Astrocyte (in vitro differentiated cells and primary cell): ENCODE results near the gene ZC3H12D. TPM values are rescaled to one million over a fixed set of nuclear protein-coding genes. Genes with fewer than 3 reads are reported as not detected.

Experiments
- DNase-seq: peaks from one replicate; pipeline ENCODE4 v3.0.0-alpha.2; 2010; ENCODE audit warnings: low read depth
- FAIRE-seq: peaks from 2 replicates; lab custom pipeline; 2011; peaks lifted over from hg19 to GRCh38; lab: Jason Lieb, UNC
- H2AFZ ChIP-seq: 2 replicates; pipeline ENCODE4 v1.6.0; 2012; ENCODE audit warnings: low read depth, low read length, inconsistent platforms
- H3K27ac ChIP-seq: 2 replicates; pipeline ENCODE4 v1.5.1; 2011; ENCODE audit warnings: low read depth, low read length, inconsistent platforms
- H3K27me3 ChIP-seq: 2 replicates; pipeline ENCODE4 v1.6.0; 2011; ENCODE audit warnings: low read length, inconsistent platforms; ENCODE audit not compliant: insufficient read depth
- H3K36me3 ChIP-seq: 2 replicates; pipeline ENCODE4 v1.5.1; 2011; ENCODE audit warnings: low read length, inconsistent platforms; ENCODE audit not compliant: insufficient read depth
- H3K4me1 ChIP-seq: 2 replicates; pipeline ENCODE4 v1.5.1; 2011; ENCODE audit warnings: low read length, inconsistent platforms; ENCODE audit not compliant: insufficient read depth
- H3K4me2 ChIP-seq: 2 replicates; pipeline ENCODE4 v1.6.0; 2012; ENCODE audit warnings: low read length, inconsistent platforms
- H3K4me3 ChIP-seq: 2 replicates; pipeline ENCODE4 v1.5.1; 2011; ENCODE audit warnings: low read depth, mild to moderate bottlenecking, low read length, inconsistent platforms; ENCODE audit not compliant: insufficient read depth
- H3K79me2 ChIP-seq: 2 replicates; pipeline ENCODE4 v1.6.0; 2012; ENCODE audit warnings: mild to moderate bottlenecking, low read length, inconsistent platforms; ENCODE audit not compliant: insufficient read depth
- H3K9ac ChIP-seq: 2 replicates; pipeline ENCODE4 v1.6.0; 2012; ENCODE audit warnings: mild to moderate bottlenecking, low read length, inconsistent platforms
- H3K9me3 ChIP-seq: 2 replicates; pipeline ENCODE4 v1.5.1; 2012; ENCODE audit warnings: low read depth, mild to moderate bottlenecking, low read length, inconsistent platforms; ENCODE audit not compliant: insufficient read depth
- H4K20me1 ChIP-seq: 2 replicates; pipeline ENCODE4 v1.6.0; 2012; ENCODE audit warnings: low read length, inconsistent platforms; ENCODE audit not compliant: insufficient read depth
- H3K27ac Mint-ChIP-seq: one replicate; pipeline ENCODE4 v1.8.0; 2021; ENCODE audit warnings: mild to moderate bottlenecking, mixed read lengths; ENCODE audit not compliant: unreplicated experiment
- H3K27me3 Mint-ChIP-seq: one replicate; pipeline ENCODE4 v1.8.0; 2021; ENCODE audit warnings: low read depth, mixed read lengths; ENCODE audit not compliant: unreplicated experiment
- H3K36me3 Mint-ChIP-seq: one replicate; pipeline ENCODE4 v1.8.0; 2021; ENCODE audit warnings: low read depth, mixed read lengths; ENCODE audit not compliant: unreplicated experiment
- H3K4me1 Mint-ChIP-seq: one replicate; pipeline ENCODE4 v1.8.0; 2021; ENCODE audit warnings: low read depth, mixed read lengths; ENCODE audit not compliant: unreplicated experiment
- H3K4me3 Mint-ChIP-seq: one replicate; pipeline ENCODE4 v1.8.0; 2021; ENCODE audit warnings: mild to moderate bottlenecking, moderate library complexity, mixed read lengths; ENCODE audit not compliant: unreplicated experiment
- H3K9me3 Mint-ChIP-seq: one replicate; pipeline ENCODE4 v1.8.0; 2021; ENCODE audit warnings: mild to moderate bottlenecking, mixed read lengths; ENCODE audit not compliant: unreplicated experiment
- CTCF ChIP-seq: IDR thresholded peaks from 2 replicates; pipeline ENCODE4 v1.5.1; 2011; ENCODE audit warnings: low read depth, mild to moderate bottlenecking, inconsistent platforms, low read length, moderate library complexity; ENCODE audit not compliant: insufficient read depth
- EZH2 ChIP-seq: IDR thresholded peaks from 2 replicates; pipeline ENCODE4 v1.6.1; 2012; ENCODE audit warnings: mild to moderate bottlenecking, low read length, inconsistent platforms; ENCODE audit not compliant: insufficient read depth
- total RNA-seq: library from RNA; stranded (reverse); gene quantifications from 2 replicates; pipeline ENCODE4 v1.2.1, GENCODE V29; 2021

The ZC3H12D gene
- total RNA-seq, 1 donor from 2014 or later: 0.05 TPM

- H2AFZ ChIP-seq: no peak overlapping the region
- peaks cover 20% of the 10 kb centered on the region for H3K4me1 ChIP-seq
- no peak overlapping the region for H3K27ac ChIP-seq
- DNase-seq: no peak
- Mint-ChIP-seq H3K27ac (no peak overlapping the region), H3K9me3 (no peaks in the 10 kb centered on the region), H3K36me3 (peaks cover 2% of the 10 kb centered on the region), H3K4me1 (no peaks in the 10 kb centered on the region), H3K4me3 (no peak overlapping the region), H3K27me3 (peaks cover 38% of the 10 kb centered on the region)
- no peak for FAIRE-seq
- H3K4me3 ChIP-seq: no peak overlapping the region
- H3K36me3 ChIP-seq: no peaks in the 10 kb centered on the region
- no peak for TF ChIP-seq CTCF
- no peak for TF ChIP-seq EZH2
- no peak overlapping the region for H3K9ac ChIP-seq
- no peaks in the 10 kb centered on the region for H4K20me1 ChIP-seq
- no peaks in the 10 kb centered on the region for H3K79me2 ChIP-seq
- no peak overlapping the region for H3K4me2 ChIP-seq
- no peaks in the 10 kb centered on the region for H3K27me3 ChIP-seq
- H3K9me3 ChIP-seq: no peaks in the 10 kb centered on the region
Observed at GRCh38 chr6:149455031-149455732, 29.6 kb downstream of the ZC3H12D start.

- H3K27me3 Mint-ChIP-seq: peaks cover 43% of the 10 kb centered on the region
- H2AFZ ChIP-seq: no peak overlapping the region
- H3K27ac ChIP-seq: no peak overlapping the region
- H3K36me3 Mint-ChIP-seq: peaks cover 2% of the 10 kb centered on the region
- H3K4me3 ChIP-seq: no peak overlapping the region
- H3K36me3 ChIP-seq: no peaks in the 10 kb centered on the region
- H3K4me1 Mint-ChIP-seq: no peaks in the 10 kb centered on the region
- DNase-seq: peak; percentile 81
- H3K4me1 ChIP-seq: peaks cover 16% of the 10 kb centered on the region
- TF ChIP-seq CTCF: no peak
- TF ChIP-seq EZH2: no peak
- H3K9ac ChIP-seq: no peak overlapping the region
- no peaks in the 10 kb centered on the region for H4K20me1 ChIP-seq
- FAIRE-seq: no peak
- H3K27me3 ChIP-seq: no peaks in the 10 kb centered on the region
- no peaks in the 10 kb centered on the region for H3K9me3 Mint-ChIP-seq
- H3K27ac Mint-ChIP-seq: no peak overlapping the region
- H3K9me3 ChIP-seq: no peaks in the 10 kb centered on the region
- H3K4me3 Mint-ChIP-seq: no peak overlapping the region
- peak overlapping the region; percentile 43 for H3K4me2 ChIP-seq
- H3K79me2 ChIP-seq: no peaks in the 10 kb centered on the region
Observed at GRCh38 chr6:149454346-149454848, 30.4 kb downstream of the ZC3H12D start.
